ENCODE measurements around the gene UFD1.

The UFD1 gene, protein sequence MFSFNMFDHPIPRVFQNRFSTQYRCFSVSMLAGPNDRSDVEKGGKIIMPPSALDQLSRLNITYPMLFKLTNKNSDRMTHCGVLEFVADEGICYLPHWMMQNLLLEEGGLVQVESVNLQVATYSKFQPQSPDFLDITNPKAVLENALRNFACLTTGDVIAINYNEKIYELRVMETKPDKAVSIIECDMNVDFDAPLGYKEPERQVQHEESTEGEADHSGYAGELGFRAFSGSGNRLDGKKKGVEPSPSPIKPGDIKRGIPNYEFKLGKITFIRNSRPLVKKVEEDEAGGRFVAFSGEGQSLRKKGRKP

DNA sequence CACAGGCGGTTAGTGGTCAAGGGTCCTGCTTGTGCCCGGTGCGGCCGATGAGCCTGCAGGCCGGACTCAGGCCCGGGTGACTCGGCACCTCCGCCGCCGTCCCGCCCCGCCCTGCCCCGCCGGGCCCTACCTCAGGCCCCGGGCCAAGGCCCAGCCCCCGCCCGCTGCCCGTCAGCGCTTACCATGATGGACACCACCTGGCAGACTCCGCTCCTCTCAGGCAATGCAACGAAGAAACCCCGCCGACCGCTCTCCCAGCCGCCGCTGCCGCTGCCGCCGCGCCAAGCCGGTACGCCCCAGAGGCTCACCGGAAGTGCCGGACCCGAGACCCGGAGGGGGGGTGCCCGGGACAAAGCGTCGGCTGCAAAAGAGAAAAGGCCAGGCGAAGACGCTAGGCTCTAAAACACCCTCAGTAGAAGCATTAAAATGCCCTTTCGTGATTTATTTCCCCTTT lies at the start of gene UFD1:
TSS of gene UFD1 (minus strand) at position 293 of the 454 bp plus-strand sequence. CDS start at position 185, 108 bp downstream.
- peak; percentile 65 for DNase-seq

DNA sequence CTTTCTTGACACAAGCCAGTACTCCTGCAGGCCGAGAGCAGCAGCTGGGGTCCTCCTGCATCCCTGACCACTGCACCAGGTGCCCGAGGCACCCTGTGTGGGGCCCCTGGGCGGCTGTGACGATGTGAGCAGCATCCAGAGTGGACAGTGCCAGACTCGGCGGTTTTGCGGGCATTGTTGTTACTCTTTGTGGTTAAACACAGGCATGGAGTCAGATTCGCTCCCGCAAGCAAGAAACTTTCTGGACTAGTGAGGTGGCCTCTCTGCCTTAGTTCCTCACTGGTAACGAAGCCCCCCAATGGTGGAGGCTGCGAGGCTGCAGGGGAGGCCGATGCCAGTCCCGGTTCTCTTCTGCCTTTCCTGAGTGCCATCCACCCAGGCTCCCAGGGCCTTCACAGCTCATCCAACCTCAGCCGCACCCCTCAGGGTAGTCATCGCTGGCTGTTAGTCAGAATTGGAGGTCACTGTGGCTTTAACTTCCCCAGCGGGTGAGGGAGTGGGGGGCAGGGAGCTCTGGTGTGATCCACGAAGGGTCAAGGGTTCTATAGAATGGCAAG lies 48.9 kb upstream of the UFD1 start:
- no peak for DNase-seq

DNA sequence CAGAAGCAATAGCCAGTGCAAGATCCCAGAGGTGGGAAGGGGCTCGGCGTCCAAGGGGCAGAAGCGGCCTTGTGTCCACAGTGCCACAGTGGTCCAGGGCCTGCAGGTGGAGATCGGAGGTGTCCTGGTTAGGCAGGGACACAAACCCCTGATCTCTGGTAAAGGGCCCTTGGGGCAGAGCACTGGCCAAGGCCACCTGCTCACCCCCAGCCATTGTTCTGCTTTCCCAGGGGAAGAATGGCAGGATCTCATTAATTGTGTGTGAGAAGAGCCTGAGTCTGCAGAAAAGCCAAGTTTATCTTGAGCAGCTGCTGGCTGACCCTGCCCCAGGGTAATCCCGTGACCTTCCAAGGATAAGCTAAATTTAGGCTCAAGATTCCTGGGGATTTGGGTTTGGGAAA lies 48.3 kb upstream of the UFD1 start:
- DNase-seq: no peak

DNA sequence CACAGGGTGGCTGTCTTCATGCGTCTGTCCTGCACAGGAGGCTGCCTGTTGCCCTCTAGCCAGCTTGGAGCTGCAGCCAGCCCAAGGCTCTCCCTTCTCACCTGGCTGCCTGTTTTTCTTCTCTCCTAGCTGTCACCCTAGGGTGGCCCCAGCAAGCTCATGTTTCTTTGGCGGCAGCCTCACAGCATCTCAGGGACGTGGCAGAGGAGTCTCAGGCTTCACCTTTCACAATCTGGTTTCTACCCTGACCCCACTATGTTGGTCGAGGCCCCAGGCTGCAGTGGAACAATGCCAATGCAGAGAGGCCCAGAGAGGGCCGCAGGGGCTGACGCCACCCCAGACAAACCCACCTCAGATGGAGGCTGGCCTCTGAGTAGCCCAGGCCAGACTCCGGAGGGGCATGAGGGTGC lies 47.7 kb upstream of the UFD1 start:
- DNase-seq: no peak

DNA sequence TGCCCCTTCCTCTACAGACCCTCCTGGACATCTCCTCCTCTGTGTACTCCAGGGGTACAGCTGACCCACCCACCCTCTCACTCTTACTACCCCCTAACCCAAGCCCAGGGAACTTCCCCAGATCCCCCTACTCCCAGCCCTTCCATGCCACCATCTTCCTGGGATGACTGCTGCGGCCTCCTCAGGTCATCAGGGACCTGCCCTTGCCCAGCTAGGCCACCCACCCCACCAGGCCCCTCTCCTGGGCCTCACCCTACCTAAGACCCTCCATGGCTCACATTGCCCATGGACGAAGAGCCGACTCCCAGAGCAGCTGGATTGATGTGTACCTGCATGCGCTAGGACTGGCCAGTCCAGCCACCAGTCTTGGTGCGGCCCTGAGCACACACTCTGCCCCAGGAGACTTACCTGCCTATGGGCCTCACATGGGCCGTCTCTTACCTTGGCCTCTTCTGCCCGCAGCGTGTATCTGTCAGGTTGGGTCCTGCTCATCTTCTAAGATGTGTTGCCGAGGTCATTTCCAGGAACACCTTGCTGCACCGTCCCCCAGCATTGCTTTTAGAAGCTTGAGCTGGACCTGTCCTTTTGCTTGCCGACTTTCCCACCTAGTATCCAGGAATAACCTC lies 47.2 kb upstream of the UFD1 start:
- DNase-seq: no peak

DNA sequence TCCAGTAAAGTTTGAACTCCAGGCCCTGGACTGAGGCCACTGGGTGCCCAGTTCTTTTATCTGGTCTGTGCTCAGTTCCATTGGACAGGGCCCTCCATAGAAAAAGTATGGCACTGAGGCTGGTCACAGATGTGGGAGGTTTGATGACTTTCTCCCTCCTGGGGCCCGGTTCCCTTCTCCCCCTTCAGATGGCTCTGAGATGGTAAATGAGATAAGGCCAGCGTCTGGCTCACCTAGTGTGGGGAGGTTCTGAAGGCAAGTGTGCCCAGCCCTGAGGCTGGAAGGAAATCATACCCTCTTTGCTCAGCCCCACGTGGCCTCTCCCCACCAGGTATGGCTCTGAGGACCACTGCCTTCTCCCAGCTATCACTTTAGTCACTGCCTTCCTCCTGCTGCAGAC lies 46.7 kb upstream of the UFD1 start:
- no peak for DNase-seq

DNA sequence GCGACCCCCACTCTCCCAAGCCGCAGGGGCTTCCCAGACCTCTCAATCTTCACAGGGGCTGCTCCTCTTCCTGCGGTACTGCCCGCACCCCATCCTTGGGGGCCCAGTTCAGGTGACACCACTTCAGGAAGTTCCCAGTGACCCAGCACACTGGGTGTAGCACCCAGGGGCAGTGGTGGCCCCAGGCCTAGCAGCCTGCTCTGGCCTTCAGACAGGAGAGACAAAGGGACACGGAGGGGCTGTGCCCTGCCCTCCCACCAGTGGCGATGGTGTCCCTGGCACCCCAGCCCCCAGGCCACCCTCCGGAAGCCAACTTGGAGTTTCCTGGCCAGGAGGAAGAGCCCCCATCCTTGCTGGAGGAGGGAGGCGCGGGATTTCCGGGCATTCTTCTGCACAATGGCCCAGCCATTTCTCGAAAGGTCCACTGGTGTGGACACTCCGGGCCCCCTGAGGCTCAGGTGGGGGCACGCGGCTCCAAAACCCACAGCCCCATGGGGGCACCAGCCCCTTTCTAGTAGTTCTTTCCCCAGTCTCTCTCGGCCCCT lies 46.2 kb upstream of the UFD1 start:
- DNase-seq: no peak

DNA sequence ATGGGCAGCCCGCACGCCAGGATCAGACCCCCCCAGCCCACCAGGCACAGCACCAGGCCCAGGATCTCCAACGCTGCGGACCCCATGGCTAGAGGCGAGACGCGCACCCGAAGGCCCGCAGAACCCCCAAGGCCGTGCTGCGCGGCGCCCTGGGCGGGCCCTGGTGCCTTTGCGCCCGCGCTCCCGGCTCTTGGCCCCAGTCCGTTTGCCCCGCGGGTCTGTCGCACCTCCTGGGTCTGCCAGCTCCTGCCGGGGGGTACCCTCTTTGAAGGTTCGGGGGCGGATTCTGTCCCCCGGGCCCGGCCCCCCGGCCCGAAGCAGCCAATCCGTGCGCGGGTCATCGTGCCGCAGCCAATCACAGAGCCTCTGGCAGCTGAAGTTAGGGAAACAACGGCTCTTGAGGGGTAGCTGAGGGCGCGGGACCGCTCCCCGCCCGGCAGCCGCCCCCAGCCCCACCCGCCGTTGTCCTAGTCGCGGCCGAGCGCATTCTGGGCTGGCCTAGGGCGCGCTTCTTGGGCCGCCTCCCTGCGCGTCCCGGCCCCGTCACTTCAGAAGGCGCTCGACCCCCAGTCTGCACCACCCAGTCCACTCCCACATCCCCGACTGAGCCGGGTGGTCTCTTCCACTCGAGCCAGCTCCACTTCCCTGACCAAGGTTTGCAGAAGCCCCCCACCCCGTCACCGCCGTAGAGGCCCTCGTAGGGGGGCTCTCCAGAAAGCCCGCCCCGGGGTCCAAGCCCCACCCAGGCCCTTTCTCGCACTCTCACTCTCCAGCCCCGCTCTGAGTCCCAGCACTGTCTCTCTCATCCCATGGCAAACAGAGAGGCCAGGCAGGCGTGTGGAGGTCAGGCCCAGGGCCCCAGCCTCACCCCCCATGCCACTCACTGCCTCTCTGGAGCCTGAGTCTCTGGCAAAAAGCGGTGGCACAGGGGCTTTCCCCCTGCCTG lies 45.5 kb upstream of the UFD1 start, which contains the start of gene CLDN5:
TSS of gene CLDN5 (minus strand) at position 241 of the 946 bp plus-strand sequence. CDS start at position 86, 155 bp downstream.
- DNase-seq: no peak

DNA sequence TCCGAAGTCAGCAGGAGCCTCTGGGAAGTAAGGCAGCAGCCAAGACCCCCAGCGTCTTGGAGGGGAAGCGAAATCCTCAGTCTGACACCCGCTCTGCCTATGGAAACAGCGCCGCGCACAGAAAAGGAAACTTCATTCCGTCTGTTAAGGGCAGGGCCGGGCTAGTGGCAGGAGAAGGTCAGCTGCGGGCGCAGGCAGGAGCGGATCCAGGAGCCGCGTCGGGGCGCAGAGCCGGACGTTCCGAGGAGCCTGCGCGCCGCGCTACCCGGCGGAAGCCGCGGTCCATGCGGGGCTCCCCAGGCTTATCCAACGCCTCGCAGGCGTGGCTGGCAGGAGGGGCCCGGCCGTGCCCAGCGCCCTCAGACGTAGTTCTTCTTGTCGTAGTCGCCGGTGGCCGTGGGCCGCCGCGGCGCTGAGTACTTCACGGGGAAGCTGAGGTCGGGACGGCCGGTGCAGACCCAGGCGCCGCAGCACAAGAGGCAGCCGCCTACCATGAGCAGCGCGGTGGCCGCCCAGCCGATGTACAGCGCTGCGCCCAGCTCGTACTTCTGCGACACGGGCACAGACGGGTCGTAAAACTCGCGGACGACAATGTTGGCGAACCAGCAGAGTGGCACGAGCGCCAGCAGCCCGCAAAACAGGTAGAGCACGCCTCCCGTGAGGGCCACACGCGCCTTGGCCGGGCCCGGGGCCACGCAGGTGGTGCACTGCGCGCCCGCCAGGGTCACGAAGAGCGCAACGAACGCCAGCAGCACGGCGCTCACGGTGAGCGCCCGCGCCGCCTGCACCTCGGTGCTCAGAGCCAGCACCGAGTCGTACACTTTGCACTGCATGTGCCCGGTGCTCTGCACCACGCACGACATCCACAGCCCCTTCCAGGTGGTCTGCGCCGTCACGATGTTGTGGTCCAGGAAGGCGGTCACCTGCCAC lies 44.5 kb upstream of the UFD1 start:
- DNase-seq: no peak

DNA sequence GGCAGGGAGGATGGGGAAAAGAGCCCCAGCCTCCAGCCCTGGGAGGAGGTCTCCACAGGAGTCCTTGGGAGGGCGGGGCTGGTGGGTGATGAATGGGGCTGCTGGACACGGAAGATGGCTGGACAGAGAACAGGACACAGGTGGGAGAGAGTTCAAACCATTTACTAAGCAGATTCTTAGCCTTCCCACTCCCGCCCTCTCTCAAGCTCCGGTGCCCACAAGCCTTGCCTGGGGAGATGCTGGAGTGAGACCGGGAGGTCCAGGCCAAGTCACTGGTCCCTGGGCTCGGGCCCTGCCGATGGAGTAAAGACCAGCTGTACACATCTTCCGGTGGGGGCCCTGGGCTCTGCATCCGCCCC lies 43.9 kb upstream of the UFD1 start:
- DNase-seq: no peak

DNA sequence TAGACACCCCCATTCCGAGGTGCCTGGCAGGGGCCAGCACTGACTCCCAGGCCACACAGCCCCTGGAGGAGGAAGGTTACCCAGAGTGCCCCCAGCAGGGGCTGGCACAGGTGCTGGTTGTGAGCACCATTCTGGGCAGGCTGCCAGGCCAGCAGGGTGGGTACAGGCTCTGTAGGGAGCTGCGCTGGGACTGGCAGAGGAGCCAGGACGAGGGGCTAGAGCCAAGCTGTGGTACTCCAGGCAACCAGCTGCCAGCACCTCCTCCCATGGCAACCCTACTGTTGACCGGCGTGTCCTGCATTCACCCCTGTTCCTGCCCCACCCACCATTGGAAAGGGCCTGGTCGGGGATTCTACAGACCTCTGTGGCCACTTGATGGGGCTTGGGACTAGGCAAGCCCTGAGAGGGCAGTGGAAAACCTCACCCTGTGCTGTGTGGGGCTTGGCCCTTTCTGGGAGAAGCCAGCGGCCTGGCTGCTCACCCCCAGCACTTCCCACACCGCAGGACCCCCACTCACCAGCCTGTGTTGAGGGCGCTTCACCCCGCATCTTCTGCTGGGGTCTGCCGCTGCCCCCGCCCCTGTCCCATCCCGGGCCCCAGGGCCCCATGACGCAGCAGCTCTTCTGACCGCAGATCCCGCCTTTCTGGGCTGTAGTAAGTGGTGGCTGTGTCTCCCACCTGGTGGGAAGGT lies 43.3 kb upstream of the UFD1 start:
- DNase-seq: no peak

DNA sequence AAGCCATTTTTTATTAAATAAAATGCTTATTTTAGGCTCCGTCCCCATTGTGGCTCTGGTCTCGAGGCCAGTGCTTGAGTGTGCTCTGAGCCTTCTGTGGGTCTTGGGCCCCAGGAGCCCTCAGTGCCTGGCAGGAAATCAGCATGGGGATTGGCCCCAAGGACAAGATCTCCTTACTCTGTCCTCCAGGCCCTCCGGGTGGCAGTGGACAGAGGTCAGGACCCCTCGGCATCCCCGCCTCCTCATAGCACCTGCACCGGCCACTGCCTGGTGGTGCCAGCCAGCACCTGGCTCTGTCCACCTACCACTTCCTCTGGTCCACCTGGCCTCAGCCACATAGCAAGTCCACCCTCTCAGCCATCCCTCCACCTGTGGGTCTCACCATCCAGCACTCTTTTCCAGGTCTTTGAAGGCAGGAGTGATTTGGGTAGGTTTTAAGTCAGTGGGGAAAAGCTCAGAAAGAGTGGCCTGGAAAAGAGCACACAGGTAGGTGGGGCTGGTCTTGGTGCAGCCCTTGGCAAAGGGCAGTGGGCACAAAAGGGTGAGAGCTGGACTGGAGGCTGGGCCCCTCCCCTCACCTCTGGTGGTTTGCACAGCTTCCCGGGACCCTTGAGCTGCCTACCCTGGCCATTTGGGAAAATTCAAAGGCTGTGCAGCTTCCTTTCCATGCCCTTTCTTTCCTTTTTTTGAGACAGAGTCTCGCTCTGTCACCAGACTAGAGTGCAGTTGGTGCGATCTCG lies 41.7 kb upstream of the UFD1 start:
- DNase-seq: no peak

DNA sequence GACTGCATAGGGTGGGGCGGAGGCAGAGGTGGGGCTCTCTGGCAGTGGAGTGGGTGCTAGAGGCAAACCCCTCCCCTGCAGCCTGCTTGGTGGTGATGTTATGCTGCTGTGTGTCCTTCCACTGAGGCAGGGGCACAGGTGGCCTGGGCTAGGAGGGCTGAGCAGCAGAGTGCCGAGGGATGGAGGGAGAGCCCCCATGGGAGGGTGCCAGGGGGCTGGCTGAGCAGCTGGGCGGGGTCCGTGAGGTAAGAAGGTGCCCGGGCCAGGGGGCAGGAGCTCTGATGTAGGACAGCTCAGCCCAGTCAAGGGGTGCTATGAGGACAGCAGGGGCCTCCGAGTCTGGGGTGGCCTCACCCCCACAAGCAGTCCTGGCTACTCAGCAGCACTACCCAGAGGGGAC lies 41.0 kb upstream of the UFD1 start:
- no peak for DNase-seq

DNA sequence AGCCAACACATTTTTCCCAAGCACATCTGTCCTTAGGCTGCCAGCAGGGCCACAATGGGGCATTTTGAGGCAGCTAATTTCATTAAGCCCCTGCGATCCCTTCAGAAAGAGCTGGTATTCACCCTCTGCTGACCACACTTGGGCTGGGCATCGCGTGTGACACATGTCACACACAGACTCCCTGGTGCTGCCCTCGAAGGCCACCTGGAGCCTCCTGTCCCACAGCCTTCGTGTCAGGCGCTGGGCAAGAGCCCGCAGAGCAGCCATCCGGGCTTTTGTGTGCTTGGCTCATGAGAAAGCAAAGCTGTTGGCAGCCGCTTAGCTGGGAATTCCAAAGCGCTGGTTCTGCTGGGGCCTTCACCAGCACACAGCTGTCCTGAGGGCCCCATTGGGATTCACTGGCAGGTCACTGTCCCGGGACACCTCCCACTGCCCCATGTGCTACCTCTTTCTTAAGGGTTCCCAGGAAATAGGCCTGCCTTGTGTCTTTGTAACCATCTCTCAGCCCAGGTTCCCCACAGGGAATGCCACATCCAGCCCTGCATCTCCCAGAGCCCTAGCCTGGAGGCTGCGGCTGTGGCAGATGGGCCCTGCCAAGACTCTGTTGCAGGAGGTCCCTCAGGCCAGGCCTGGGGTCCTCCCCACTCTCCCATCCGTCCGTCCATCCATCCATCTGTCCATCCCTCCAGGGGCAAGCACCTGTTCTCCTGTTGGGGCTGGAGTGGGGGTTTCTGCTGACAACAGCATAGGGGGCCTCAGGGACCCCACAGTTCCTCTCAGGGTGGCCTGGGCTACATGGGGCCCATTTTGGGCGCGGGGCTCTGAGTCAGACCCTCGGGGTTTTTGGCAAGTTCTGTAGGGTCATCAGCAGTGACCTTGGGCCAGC lies 40.3 kb upstream of the UFD1 start:
- no peak for DNase-seq

DNA sequence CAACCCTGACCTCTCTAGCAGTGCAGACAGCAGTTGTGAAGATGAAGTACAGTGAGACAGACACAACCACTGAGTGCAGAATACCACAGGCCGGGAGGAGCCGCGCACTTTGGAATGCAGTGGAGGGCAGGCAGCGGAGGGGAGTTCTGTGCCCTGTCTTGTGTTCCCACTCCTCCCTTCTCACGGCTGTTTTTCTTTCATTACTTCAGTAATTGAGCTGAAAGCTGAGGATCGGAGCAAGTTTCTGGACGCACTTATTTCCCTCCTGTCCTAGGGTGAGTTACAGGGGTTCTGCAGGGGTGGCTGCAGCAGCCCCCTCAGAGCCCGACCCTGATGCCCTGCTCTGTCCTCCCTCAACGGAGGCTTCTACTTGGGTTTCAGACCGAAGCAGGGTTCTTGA lies 39.6 kb upstream of the UFD1 start:
- DNase-seq: no peak

DNA sequence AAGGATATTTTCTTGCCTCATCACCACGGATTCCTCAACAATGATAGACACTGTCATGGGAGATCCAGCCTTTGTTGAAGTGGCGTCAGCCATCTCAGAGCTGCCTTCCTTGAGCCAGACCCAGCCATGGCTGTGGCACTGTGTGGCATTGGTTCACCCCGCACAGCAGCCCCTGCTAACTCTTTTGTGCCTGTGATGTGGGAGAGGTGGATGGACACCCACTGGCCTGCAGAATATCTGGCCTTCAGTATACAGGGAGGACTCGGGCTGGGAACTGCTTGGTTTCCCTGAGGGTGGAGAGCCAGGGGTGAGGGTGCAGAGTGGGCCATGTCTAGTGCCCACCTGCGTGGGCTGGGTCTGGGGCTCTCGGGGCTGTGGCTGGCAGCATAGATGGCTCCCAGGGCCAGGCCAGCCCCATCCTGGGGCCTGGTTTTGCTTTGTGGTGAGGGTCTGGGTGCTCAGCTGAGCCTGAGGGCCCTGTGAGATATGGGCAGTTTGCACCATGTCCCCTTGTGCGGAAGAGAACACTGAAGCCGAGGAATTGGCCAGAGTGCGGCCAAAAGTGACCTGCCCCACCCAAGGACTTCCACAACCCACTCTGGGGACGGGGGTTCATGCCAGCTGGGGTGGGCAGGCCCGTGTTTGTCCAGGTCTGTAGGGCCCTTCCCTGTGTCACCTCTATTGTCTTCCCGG lies 39.1 kb upstream of the UFD1 start:
- no peak for DNase-seq

DNA sequence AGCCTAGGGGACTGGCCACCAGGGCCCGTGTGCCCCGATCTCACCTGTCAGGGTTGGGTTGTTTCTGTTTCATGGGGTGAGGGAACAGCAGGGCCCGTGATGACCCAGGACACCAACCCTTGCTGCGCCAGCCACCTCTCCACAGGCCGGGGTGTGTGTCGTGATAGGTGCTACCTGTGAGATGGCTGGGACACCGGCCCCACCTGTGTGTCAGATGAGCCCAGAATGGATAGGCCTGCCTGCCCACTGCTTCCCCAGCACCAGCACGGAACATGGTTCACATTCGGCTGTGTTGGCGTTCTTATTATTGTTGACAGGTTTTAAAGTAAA lies 38.1 kb upstream of the UFD1 start:
- no peak for DNase-seq

DNA sequence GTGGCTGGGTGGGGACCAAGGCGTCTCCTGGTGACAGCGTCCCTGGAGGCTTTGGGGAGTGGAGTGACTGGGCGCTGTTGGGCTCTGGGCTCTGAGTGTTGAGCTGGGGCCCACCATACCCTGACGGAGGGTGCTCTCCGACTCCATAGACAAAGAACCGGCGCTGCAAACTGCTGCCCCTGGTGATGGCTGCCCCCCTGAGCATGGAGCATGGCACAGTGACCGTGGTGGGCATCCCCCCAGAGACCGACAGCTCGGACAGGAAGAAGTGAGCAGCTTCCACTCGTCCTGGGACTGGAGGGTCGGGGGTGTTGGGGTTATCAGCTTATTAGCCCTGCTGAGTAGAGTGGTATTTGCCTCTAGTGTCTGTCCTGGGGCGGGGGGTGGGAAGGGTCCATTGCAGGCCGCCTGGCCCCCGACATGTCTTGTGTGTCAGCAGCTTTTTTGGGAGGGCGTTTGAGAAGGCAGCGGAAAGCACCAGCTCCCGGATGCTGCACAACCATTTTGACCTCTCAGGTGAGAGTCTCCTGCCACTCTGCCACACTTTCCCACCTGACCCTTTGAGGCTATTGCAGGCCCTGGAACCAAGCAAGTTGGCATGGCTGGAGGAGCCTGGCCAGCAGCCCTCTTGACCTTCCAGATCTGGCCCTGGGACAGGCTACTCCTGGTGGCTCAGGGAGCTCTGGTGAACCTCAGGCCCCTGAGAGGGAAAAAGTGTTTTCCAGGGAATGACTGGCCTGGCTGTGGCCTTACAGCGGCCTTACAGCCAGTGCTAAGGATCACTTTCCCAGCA lies 37.6 kb upstream of the UFD1 start:
- DNase-seq: no peak

All from activated CD4-positive, alpha-beta T cell treated with anti-CD3 and anti-CD28 coated beads for 1 hour (primary cell).